Activated CD8-positive, alpha-beta memory T cell treated with anti-CD3 and anti-CD28 coated beads, Interleukin-2, amount 50 U/mL, for 1 hour (primary cell): ENCODE measurements around the gene JSRP1.

Experiments used
- DNase-seq: peaks from one replicate; pipeline ENCODE4 v3.0.0-alpha.2; 2020; ENCODE audit errors: extremely low read depth

The JSRP1 gene

DNA sequence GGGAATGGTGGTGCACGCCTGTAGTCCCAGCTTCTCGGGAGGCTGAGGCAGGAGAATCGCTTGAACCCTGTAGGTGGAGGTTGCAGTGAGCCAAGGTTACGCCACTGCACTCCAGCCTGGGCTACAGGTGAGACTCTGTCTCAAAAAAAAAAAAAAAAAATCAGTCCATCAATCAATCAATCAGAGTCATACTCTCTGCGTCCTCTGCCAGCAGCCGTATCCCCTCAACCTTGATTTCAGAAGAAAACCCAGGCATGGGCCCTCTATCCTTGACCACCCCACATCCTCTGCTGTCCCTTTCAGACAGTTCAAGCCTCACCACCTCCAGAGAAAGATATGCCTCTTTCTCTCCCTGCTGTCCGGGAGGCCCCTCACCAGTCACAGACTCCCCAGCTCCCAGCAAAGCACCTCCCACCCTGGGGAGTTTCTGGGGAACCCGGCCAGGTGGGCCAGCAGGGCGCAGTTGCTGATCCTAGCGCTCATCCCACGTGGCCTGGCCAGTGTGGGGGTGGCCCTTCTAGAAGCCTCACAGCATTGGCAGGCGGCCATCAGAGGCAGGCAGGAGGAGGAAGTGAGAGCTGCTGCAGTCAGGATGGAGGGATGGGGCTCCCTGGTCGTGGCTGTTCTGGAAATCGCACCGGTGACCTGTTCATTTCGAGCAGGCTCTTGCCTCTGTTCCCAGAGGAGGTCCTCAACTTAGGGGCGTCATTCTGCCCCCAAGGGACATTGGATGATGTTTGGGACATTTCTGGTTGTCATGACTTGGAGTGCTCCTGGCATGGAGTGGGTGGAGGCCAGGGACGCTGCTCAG lies 10.2 kb upstream of the JSRP1 start:
- no peak for DNase-seq

DNA sequence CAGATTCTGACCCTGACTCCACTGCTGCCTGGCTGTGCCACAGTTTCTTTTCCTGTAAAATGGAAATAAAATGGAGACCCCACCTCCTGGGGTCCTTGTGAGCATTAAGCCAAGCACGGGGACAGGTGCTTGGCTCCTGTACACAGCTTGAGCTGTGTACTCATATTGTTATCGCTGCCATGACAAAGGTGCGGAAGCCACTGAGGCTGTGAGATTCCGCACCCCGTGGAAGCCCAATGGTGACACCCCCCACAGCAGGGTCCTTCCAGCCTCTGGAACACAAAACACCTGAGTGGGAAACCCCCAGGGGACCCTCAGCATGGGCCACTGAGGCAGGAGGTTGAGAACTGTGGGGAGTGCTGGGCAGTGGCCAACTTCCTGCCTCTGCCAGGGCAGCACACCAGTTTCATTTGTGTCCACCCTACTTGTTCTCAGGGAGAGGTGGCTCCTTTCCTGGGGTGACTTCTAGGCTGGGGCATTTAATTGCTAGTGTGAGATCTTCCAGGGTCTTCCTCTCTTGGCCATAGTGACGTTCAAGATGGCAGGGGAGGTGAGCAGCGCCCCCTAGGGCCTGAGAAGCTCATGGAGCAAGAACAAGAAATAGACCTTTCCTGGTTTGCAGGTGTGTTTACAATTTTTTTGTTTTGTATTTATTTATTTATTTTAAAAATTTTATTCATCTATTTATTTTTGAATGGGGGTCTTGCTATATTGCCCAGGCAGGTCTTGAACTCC lies 5.4 kb upstream of the JSRP1 start:
- DNase-seq, result no peak

DNA sequence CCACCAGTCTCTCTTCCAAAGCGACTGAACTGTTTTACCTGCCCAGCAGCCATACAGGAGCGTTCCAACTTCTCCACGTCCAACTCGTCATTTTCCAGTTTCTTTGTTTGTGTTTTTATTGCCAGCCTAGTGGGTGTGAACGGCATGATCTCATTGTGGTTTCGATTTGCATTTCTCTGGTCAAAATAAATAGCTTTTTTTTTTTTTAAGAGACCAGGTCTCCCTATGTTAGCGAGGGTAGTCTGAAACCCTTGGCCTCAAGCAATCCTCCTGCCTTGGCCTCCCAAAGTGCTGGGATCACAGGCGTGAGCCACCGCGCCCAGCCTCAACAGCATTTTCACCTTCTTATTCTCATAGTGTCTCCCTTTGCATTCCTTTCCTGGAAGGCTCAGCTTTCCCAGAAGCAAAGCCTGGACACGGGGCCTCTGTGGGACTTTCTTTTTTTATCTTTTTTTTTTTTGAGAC lies 4.2 kb upstream of the JSRP1 start:
- no peak for DNase-seq

DNA sequence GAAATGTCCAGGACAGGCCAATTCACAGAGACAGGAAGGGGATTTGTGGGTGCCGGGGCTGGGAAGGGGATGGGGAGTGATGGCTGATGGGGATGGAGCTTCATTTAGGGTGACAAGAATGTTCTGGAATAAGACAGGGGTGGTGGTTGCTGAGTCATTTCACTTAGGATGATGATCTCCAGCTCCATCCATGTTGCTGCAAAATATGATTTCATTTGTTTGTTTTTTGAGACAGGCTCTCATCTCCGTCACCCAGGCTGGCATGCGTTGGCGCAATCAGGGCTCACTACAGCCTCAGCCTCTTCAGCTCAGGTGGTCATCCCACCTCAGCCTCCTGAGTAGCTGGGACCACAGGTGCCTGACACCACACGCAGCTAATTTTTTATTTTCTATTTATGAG lies 3.1 kb upstream of the JSRP1 start:
- no peak for DNase-seq

DNA sequence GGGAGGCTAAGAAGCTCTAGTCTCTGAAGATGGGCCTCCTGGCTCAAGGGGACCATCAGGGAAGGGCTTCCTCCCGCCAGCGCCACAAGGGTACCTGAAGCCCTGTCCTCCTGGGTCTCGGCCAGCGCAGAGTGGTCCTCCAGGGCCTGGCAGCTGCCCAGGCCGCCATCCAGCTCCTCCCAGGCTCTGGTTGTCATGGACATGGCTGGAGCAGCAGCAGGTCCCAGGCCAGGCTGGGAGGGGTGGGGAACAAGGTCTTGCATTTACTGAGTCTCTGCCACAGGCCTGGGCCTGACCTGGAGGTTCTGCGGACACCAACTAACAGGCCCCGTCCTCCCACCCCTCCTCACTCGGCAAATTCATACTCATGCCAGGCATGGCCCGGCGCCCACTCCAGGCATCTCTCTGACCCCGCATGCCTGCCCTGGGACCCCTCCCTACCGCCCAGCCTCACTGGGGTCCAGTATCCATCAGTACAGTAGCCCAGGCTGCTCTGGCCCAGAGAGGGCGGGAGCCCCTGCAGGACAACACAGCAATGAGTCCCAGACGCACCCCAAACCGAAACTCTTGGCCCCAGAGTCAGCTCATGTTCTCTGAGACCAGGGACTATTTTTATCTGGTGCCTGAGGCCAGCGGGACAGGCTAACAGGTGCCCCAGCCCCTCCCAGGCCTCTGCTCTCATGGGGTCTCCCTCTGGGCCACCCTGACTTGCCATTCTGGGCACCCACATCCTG lies 938 bp downstream of the JSRP1 start:
- no peak for DNase-seq

DNA sequence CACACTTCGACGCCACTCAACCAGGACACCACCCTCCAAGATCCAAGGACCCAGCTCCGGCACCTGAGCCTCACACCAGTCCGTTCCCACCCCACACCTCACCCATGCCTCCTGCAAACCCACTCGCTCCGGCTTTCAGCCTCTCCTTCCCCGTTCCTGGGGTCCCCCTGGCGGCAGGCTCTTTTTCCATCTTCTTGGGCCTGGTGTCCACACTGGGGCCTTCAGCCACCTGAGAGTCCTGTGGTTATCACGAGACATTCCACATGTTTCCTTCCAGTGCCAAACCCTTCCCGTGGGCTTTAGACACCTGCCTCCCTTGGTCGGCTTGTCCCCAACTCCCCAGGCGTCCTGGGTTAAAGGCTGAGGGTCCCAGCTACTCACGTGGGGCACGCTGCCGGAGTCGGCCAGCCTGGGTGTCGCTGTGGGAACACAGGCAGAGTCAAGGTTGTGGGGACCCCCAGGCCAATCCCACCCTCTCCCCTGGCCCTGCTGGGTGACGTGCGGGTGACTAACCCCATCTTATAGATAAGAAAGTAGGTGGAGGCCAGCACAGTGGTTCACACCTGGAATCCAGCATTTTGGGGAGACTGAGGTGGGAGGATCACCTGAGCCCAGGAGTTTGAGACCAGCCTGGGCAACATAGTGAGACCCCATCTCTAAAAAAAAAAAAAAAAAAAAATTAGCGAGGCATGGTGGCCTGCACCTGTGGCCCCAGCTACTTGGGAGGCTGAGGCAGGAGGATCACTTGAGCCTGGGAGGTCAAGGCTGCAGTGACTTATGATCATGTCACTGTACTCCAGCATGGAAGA lies 1.9 kb downstream of the JSRP1 start:
- DNase-seq, result no peak

DNA sequence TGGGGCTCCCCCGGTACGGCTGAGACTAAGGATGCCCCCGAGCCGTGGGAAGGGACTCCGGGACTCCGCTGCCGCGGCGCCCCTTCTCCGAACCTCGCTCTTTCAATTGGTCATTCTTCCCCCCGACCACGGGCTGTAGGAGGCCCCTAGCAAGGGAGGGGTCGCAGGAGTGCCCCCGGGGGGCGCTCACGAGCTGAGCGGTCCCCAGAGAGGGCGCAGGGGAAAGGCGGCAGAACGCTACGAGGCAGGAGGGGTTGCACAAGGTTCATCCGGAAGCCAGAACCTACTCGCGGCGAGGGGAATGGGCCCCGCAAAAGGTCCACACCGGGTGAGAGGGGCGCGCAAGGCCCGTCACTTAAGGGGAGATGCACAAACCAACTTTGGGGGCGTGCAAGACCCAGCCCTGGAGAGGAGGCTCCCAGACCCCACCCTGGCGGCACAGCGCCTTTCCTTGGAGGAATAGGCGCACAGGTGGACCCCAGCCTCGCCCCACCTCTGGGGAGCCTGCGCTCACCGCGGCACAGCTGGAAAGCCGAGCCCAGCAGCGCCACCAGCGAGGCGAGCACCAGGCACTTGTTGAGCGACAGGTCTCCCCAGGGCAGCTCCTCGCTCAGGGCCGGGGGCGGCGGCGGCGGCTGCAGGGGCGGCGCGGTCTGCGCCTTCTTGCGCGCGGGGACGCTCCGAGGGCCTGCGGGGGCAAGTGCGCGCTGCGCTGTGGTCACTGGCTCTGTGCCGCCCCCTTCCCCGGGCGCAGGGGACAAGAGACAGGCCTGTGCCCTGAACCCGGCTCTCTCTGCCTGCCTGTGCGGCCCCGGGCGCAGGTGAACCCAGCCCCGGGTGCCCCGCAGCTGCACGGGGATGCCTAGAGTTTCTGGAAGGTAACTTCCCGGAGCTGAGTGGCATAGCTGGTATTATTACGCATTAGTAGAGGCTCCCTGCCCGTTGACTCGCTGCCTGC lies 2.8 kb downstream of the JSRP1 start:
- no peak for DNase-seq

DNA sequence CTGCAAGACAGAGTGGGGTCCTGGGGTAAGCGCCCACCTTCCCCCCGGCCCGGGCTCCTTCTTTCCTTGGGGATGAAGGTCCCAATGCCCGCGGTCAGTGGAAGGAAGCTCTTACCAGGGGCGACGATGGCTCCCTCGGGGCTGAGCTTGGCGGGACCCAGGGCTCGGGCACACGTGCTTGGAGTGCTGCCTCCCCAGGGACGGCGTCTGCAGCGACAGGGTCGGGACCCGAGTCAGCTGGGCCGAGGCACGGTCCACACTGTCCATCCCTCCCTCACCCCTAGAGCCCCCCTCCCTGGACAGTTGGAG lies 3.5 kb downstream of the JSRP1 start:
- DNase-seq, result no peak

DNA sequence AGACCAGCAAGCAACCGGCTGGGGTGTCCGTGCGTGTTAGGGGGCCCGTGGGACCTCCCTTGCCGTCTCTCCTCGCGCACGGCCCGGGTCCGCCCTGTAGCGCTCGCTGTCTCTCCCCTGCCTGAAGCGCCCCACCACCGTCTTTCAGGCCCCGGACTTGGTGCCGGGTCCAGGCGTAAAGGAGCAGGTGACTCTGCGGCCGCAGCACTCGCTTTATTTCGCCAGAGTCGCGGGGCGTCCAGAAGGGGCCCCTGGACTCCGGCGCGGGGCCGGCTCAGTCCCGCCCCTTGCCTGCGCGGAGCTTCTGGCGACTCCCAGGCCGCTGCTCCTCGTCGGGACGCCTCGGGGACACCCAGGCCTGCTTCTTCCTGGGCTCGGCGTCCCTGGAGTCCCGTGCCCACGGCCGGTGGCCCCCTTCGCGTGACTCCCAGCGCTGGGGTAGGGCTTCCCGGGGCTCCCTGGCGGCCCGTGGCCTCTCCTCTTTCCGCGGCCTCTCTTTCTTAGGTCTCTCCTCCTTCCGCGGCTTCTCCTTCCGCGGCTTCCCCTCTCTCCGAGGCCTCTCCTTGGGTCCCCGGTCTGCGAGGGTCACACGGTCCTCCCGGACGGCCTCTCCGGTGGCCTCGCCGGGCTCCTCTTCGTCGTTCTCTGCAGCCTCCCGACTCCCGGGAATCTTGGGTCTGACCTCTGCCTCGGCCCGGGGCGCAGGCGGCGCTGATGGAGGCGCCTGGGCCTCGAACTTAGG lies 4.0 kb downstream of the JSRP1 start:
- DNase-seq, result no peak

DNA sequence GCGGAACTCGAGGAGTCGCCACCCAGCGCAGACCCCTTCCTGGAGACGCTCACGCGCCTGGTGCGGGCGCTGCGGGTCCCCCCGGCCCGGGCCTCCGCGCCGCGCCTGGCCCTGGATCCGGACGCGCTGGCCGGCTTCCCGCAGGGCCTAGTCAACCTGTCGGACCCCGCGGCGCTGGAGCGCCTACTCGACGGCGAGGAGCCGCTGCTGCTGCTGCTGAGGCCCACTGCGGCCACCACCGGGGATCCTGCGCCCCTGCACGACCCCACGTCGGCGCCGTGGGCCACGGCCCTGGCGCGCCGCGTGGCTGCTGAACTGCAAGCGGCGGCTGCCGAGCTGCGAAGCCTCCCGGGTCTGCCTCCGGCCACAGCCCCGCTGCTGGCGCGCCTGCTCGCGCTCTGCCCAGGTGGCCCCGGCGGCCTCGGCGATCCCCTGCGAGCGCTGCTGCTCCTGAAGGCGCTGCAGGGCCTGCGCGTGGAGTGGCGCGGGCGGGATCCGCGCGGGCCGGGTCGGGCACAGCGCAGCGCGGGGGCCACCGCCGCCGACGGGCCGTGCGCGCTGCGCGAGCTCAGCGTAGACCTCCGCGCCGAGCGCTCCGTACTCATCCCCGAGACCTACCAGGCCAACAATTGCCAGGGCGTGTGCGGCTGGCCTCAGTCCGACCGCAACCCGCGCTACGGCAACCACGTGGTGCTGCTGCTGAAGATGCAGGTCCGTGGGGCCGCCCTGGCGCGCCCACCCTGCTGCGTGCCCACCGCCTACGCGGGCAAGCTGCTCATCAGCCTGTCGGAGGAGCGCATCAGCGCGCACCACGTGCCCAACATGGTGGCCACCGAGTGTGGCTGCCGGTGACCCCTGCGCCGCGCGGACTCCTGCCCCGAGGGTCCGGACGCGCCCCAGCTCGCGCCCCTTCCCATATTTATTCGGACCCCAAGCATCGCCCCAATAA lies 4.8 kb downstream of the JSRP1 start:
- no peak for DNase-seq

DNA sequence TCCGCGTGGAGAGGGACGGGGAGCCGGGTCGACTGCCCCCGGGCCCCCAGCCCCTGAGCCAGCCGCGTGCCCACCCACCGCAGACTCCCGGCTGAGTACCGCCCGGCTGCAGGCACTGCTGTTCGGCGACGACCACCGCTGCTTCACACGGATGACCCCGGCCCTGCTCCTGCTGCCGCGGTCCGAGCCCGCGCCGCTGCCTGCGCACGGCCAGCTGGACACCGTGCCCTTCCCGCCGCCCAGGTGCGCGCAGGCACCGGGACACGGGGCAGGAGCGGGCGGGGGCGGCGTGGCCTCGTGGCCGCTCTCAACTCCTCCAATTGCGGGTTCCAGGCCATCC lies 5.5 kb downstream of the JSRP1 start:
- no peak for DNase-seq

DNA sequence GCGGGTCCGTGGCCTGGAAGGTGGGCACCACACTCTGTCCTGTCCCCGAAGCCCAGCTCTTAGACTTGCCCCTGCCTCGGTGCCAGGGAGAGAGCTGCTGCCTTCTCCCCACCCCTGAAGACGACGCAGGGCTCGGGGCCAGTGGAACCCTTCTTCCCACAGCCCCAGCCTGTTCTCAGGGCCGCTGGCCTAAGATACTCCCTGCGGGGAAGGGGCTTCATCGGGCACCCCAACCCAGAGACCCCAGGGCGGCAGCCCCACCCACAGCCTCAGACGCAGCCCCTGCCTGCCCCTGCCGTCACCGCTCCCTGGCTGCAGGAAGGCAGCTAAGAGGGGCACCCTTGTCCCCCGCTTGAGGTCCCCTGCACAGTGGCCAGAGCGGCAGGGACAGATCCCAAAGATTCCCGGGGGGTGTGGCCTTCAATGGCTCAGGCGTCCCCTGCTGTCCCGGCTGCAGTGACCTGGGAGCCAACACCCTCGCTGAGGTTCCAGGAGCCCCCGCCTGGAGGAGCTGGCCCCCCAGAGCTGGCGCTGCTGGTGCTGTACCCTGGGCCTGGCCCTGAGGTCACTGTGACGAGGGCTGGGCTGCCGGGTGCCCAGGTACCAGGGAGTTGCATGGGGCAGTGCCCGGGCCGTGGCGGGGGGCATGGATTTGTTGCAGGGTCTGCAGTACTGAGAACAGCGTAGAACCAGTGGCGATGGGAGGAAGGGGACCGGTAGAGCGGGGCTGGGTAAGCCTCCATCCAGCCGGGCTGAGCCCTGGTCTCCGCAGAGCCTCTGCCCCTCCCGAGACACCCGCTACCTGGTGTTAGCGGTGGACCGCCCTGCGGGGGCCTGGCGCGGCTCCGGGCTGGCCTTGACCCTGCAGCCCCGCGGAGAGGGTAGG lies 6.1 kb downstream of the JSRP1 start:
- DNase-seq, result no peak

DNA sequence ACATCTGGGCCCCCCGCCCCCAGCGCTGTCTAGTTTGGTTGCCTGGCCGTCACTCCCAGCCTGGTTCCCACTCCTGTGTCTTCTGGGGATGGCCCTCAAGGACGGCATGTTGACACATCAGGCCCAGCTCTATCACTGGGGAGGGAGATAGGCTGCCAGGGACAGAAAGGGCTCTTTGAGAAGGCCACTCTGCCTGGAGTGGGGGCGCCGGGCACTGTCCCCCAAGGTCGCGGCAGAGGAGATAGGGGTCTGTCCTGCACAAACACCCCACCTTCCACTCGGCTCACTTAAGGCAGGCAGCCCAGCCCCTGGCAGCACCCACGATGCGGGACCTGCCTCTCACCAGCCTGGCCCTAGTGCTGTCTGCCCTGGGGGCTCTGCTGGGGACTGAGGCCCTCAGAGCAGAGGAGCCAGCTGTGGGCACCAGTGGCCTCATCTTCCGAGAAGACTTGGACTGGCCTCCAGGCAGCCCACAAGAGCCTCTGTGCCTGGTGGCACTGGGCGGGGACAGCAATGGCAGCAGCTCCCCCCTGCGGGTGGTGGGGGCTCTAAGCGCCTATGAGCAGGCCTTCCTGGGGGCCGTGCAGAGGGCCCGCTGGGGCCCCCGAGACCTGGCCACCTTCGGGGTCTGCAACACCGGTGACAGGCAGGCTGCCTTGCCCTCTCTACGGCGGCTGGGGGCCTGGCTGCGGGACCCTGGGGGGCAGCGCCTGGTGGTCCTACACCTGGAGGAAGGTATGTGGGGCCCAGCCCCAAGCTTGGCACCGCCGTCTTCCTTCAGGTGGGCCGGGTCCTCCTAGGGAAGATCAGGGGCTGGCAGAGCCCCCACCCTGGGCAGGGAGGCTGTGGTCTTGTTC lies 7.0 kb downstream of the JSRP1 start, which contains the start of gene AMH:
TSS of gene AMH (plus strand) at position 314 of the 857 bp plus-strand sequence. CDS start at position 324, 10 bp downstream.
- no peak for DNase-seq

DNA sequence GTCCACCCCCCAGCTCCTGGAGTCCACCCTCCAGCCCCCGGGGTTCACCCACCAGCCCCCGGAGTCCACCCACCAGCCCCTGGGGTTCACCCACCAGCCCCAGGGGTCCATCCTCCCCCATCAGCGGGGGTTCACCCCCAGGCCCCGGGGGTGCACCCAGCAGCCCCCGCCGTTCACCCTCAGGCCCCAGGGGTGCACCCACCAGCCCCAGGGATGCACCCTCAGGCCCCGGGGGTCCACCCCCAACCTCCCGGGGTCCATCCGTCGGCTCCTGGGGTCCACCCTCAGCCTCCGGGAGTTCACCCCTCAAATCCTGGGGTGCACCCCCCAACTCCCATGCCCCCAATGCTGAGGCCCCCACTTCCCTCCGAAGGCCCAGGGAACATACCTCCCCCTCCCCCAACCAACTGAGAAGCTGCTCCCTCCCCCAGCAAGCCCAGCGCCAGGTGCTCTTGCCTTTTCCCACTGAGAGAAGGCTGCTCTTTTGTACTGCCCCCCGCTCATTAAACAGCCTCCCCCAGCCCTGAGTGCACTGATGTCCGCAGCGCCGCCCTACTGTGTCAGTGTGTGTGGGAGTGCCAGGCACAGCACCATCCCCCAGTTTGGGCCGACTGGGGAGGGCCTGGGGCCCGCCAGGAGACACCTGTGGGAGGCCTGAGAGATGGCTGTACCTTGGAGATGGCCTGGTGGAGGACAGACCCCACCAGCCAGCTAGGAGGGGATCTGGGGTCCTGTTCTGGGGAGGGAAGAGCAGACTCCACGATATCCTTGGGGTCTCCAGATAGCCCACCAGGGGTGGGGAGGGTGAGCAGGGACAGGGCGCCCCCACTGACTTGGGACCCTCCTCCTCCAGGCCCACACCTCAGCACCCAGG lies 7.8 kb downstream of the JSRP1 start:
- no peak for DNase-seq

DNA sequence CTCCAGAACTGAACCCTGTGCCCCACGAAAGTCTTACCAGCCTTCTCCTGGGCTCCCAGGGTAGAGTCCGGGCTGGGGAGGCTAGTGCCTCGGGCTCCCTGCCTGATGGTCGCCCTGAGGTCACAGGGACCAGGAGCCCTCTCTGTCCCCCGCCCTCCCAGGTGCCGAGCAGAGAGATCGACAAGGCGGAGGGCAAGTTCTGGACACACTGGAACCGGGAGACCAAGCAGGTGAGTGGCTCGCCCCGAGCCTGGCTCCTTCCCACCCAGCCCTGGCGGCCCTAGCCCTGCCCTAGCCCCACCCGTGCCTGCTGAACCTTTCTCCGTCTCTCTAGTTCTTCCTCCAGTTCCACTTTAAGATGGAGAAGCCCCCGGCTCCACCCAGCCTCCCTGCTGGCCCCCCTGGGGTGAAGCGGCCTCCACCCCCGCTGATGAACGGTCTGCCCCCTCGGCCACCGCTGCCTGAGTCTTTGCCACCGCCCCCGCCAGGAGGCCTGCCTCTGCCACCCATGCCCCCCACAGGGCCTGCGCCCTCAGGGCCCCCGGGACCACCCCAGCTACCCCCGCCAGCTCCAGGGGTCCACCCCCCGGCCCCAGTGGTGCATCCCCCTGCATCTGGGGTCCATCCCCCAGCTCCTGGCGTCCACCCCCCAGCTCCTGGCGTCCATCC lies 8.7 kb downstream of the JSRP1 start:
- DNase-seq, result no peak
